Uterus (tissue), 2 donors: ENCODE results near the gene GPR12.

ENCODE experiments used
- POLR2A ChIP-seq, 2 donors: fragments of 450-650 bp; IDR thresholded peaks; one replicate each; pipeline ENCODE4 v1.6.1; 2016; ENCODE audit warnings: antibody characterized with exemption in 2 of 2, mild to moderate bottlenecking in 1 of 2, moderate library complexity in 1 of 2
- TF ChIP-seq, protein P1 (sequence below), 4 experiments: fragments of 200-600 bp in 2 of 4; fragments of 450-650 bp in 2 of 4; sonication (generic) in 2 of 4; IDR thresholded peaks; one replicate each; pipeline ENCODE4 v1.5.1; 2016 to 2019; ENCODE audit warnings: antibody characterized with exemption in 4 of 4, mild to moderate bottlenecking in 2 of 4, moderate library complexity in 1 of 4

DNA sequence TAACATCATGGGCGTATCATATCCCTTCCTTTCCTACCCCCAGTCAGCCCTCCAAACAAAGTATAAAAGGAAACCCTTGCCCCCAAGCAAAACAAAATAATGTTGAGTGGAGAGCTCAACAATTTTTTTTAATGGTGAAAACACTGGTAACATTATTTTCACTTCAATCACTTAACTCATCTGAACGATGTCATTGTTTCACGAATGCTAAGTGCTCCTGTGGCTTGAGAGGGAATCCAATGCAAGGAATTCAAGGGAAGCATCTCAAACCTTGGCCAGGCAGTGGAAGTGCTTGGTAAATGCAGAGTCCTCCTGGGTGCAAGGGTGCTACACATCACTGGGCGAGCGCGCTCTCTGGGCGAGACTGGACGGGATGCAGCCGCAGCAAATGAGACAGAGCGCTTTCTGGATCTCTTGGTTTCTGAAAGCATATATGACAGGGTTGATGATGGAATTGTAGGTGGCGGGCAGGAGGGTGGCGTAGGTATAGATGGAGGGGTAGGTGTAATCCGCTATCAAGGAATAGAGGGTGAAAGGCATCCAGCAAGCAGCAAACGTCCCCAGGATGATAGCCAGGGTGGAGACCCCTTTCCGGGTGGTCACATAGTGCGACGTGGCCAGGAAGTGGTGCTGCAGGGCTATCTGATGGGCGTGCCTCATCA lies 2.0 kb downstream of the GPR12 start:
- TF ChIP-seq, protein P1, sequence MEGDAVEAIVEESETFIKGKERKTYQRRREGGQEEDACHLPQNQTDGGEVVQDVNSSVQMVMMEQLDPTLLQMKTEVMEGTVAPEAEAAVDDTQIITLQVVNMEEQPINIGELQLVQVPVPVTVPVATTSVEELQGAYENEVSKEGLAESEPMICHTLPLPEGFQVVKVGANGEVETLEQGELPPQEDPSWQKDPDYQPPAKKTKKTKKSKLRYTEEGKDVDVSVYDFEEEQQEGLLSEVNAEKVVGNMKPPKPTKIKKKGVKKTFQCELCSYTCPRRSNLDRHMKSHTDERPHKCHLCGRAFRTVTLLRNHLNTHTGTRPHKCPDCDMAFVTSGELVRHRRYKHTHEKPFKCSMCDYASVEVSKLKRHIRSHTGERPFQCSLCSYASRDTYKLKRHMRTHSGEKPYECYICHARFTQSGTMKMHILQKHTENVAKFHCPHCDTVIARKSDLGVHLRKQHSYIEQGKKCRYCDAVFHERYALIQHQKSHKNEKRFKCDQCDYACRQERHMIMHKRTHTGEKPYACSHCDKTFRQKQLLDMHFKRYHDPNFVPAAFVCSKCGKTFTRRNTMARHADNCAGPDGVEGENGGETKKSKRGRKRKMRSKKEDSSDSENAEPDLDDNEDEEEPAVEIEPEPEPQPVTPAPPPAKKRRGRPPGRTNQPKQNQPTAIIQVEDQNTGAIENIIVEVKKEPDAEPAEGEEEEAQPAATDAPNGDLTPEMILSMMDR (IDR thresholded peaks at IDR 0.05): no peak
- TF ChIP-seq POLR2A (IDR thresholded peaks at IDR 0.05): no peak
